Trophoblast cell (in vitro differentiated cells and primary cell): Measurements from ENCODE around the gene HTT.

Experiments
- DNase-seq, 2 donors: peaks; one replicate each; pipeline ENCODE4 v3.0.0-alpha.2; 2016
- H2AFZ ChIP-seq: 2 replicates; pipeline ENCODE4 v1.6.1; 2013; ENCODE audit warnings: low read length, moderate library complexity, mild to moderate bottlenecking; ENCODE audit not compliant: insufficient read depth, poor library complexity
- H2AK5ac ChIP-seq: 2 replicates; pipeline ENCODE4 v1.6.1; 2013; ENCODE audit warnings: mild to moderate bottlenecking, low read length
- H2BK120ac ChIP-seq: 2 replicates; pipeline ENCODE4 v1.6.1; 2013; ENCODE audit warnings: low read length, mild to moderate bottlenecking, moderate library complexity; ENCODE audit not compliant: insufficient read depth, poor library complexity
- H2BK12ac ChIP-seq: 2 replicates; pipeline ENCODE4 v1.6.1; 2013; ENCODE audit warnings: mild to moderate bottlenecking, low read length, moderate library complexity
- H2BK5ac ChIP-seq: 2 replicates; pipeline ENCODE4 v1.6.1; 2013; ENCODE audit warnings: low read length, low read depth, moderate library complexity, mild to moderate bottlenecking; ENCODE audit not compliant: poor library complexity
- H3K14ac ChIP-seq: 2 replicates; pipeline ENCODE4 v1.6.1; 2013; ENCODE audit warnings: mild to moderate bottlenecking, low read length
- H3K18ac ChIP-seq: 2 replicates; pipeline ENCODE4 v1.6.1; 2013; ENCODE audit warnings: mild to moderate bottlenecking, low read length
- H3K23ac ChIP-seq: 2 replicates; pipeline ENCODE4 v1.6.1; 2013; ENCODE audit warnings: low read length
- H3K27ac ChIP-seq: 2 replicates; pipeline ENCODE4 v1.5.1; 2013; ENCODE audit warnings: low read depth, mild to moderate bottlenecking, inconsistent platforms, low read length, moderate library complexity
- H3K27me3 ChIP-seq: 2 replicates; pipeline ENCODE4 v1.6.1; 2013; ENCODE audit warnings: inconsistent platforms, mild to moderate bottlenecking, low read length, moderate library complexity; ENCODE audit not compliant: insufficient read depth
- H3K36me3 ChIP-seq, 2 experiments: 1 replicate in 1 of 2; 2 replicates in 1 of 2; pipeline ENCODE4 v1.6.1; 2013; ENCODE audit warnings: low read length in 2 of 2, mild to moderate bottlenecking in 2 of 2, moderate library complexity in 1 of 2; ENCODE audit not compliant: insufficient read depth in 2 of 2, control insufficient read depth in 1 of 2
- H3K4ac ChIP-seq: 2 replicates; pipeline ENCODE4 v1.6.1; 2013; ENCODE audit warnings: low read depth, mild to moderate bottlenecking, low read length, moderate library complexity
- H3K4me1 ChIP-seq, 2 experiments: 1 replicate in 1 of 2; 2 replicates in 1 of 2; pipeline ENCODE4 v1.6.1; 2013; ENCODE audit warnings: low read length in 2 of 2, mild to moderate bottlenecking in 2 of 2, moderate library complexity in 1 of 2; ENCODE audit not compliant: insufficient read depth in 2 of 2, control insufficient read depth in 1 of 2
- H3K4me2 ChIP-seq: 2 replicates; pipeline ENCODE4 v1.6.1; 2013; ENCODE audit warnings: inconsistent platforms, mild to moderate bottlenecking, low read length, moderate library complexity
- H3K4me3 ChIP-seq: 2 replicates; pipeline ENCODE4 v1.5.1; 2013; ENCODE audit warnings: mild to moderate bottlenecking, low read depth, low read length, inconsistent platforms
- H3K79me1 ChIP-seq: one replicate; pipeline ENCODE4 v1.6.1; 2013; ENCODE audit warnings: low read length
- H3K79me2 ChIP-seq: 2 replicates; pipeline ENCODE4 v1.6.1; 2013; ENCODE audit warnings: low read length, mild to moderate bottlenecking; ENCODE audit not compliant: control insufficient read depth, insufficient read depth, poor library complexity
- H3K9ac ChIP-seq: 2 replicates; pipeline ENCODE4 v1.6.1; 2013; ENCODE audit warnings: mild to moderate bottlenecking, low read length
- H3K9me3 ChIP-seq: 2 replicates; pipeline ENCODE4 v1.6.1; 2013; ENCODE audit warnings: low read depth, mild to moderate bottlenecking, control low read depth, inconsistent platforms, low read length; ENCODE audit not compliant: insufficient read depth
- H4K12ac ChIP-seq: 2 replicates; pipeline ENCODE4 v1.6.1; 2013; ENCODE audit warnings: low read depth, mild to moderate bottlenecking, low read length, moderate library complexity
- H4K8ac ChIP-seq: 2 replicates; pipeline ENCODE4 v1.6.1; 2013; ENCODE audit warnings: low read depth, mild to moderate bottlenecking, low read length, moderate library complexity
- H4K91ac ChIP-seq: one replicate; pipeline ENCODE4 v1.6.1; 2013; ENCODE audit warnings: low read depth, mild to moderate bottlenecking, low read length, moderate library complexity
- WGBS: extraction: QIAGEN DNeasy Blood & Tissue Kit; methylation state at CpG from one replicate; pipeline ENCODE4 v1.1.7; 2013; ENCODE audit warnings: missing lambda C conversion rate; ENCODE audit not compliant: insufficient read length, insufficient coverage; ENCODE audit errors: extremely low coverage; 5-methylcytosine and 5-hydroxymethylcytosine counted together

Gene HTT

DNA sequence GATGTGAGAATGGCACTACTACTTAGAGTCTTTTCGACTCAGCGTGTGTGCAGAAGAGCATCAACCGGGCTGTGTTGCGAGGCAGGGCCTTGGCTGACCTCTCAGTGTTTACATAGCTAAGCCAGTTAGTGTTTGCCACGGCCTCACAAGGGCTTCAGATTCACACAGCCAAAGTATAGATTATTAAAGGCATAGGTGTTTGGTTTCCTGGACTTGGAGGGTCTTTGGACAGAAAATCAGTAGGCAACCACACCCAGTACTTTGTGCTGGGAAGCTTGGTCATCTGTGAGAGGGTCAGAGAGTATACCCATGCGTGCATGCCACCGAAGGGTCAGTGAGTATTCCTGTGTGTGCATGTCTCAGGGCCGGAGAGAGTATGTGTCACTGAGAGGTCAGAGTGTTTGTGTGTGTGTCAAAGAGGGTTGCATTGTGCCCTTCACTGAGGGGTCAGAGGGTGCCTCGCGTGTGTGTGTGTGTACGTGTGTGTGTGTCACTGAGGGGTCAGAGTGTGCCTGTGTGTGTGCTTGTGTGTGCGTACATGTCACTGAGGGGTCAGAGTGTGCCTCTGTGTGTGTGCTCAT is 104.7 kb downstream of the HTT start:
- Histone ChIP-seq H2BK12ac (no peak overlapping the region), H2AK5ac (no peak overlapping the region), H2BK5ac (no peak overlapping the region), H3K79me1 (no peaks in the 10 kb centered on the region), H3K9ac (no peak overlapping the region), H3K4ac (no peak overlapping the region), H3K4me1 (no peaks in the 10 kb centered on the region), H3K79me2 (no peaks in the 10 kb centered on the region), H3K18ac (no peak overlapping the region), H2AFZ (no peak overlapping the region), H3K23ac (peak overlapping the region; percentile 49), H3K9me3 (peaks cover 4% of the 10 kb centered on the region), H3K14ac (no peak overlapping the region), H2BK120ac (no peak overlapping the region), H4K8ac (no peak overlapping the region), H3K27me3 (no peaks in the 10 kb centered on the region), H3K4me3 (no peak overlapping the region), H4K91ac (no peak overlapping the region), H3K4me2 (no peak overlapping the region), H3K27ac (no peak overlapping the region), H3K36me3 (peaks cover 36 to 57% of the 10 kb centered on the region in 2 experiments), H4K12ac (no peak overlapping the region)
- no peak for DNase-seq
- WGBS, result no CpG with 5 or more reads among the region's 12 CpGs

DNA sequence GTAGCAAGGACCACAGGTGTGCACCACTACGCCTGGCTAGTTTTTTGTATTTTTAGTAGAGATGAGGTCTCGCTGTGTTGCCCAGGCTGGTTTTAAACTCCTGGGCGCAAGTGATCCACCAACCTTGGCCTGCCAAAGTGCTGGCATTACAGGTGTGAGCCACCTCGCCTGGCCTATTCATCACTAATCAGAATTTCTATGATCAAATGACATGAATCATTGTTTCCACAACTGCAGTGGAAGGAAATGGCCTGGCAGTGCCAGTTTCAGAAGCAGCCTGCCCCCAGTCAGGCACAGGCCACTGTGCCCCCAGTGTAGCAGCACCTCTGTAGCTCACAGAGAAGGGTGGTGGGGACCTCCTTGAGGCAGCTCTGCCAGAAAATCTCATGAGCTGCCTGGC is 108.5 kb downstream of the HTT start:
- H4K8ac ChIP-seq, result no peak overlapping the region
- H2AFZ ChIP-seq, result no peak overlapping the region
- peaks cover 40 to 53% of the 10 kb centered on the region in 2 experiments for H3K36me3 ChIP-seq
- H3K27ac ChIP-seq, result no peak overlapping the region
- no peaks in the 10 kb centered on the region for H3K79me1 ChIP-seq
- H3K9ac ChIP-seq, result no peak overlapping the region
- no peak overlapping the region for H3K14ac ChIP-seq
- H2BK120ac ChIP-seq, result no peak overlapping the region
- no peak overlapping the region for H4K12ac ChIP-seq
- H2AK5ac ChIP-seq, result no peak overlapping the region
- H3K4me1 ChIP-seq, result no peaks in the 10 kb centered on the region
- H3K9me3 ChIP-seq, result peaks cover 4% of the 10 kb centered on the region
- H3K27me3 ChIP-seq, result no peaks in the 10 kb centered on the region
- H3K4ac ChIP-seq, result no peak overlapping the region
- H3K23ac ChIP-seq, result no peak overlapping the region
- H3K18ac ChIP-seq, result no peak overlapping the region
- peak overlapping the region; percentile 45 for H3K4me3 ChIP-seq
- H3K4me2 ChIP-seq, result no peak overlapping the region
- no CpG with 5 or more reads among the region's 4 CpGs for WGBS
- H3K79me2 ChIP-seq, result no peaks in the 10 kb centered on the region
- no peak overlapping the region for H2BK12ac ChIP-seq
- no peak for DNase-seq
- H4K91ac ChIP-seq, result no peak overlapping the region
- no peak overlapping the region for H2BK5ac ChIP-seq

DNA sequence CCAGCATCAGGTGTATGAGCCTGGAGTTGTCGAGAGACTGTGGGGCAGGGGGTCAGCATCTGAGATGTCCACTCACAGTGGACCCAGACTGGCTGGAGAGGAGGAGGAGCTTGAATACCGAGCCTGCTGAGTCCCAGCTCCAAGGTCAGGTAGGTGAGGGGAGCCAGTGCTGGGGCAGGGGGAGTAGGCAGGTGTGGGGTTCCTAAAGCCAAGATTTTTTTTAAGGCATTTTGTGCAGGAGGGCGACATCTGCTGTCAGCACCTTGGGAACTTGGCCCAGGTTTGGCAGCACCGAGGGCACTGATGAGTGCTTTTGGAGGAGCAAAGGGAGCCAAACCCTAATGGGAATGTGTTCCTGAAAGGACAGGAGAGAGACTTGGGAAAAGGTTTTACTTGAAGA is 110.2 kb downstream of the HTT start:
- Histone ChIP-seq H2AFZ (no peak overlapping the region), H3K9ac (peak overlapping the region; percentile 14), H3K27ac (no peak overlapping the region), H2BK120ac (no peak overlapping the region), H4K91ac (no peak overlapping the region), H3K4me1 (no peaks in the 10 kb centered on the region), H3K36me3 (peaks cover 40 to 55% of the 10 kb centered on the region in 2 experiments), H2BK12ac (no peak overlapping the region), H2BK5ac (no peak overlapping the region), H3K14ac (no peak overlapping the region), H2AK5ac (no peak overlapping the region), H3K18ac (no peak overlapping the region), H4K12ac (no peak overlapping the region), H3K27me3 (no peaks in the 10 kb centered on the region), H3K9me3 (no peaks in the 10 kb centered on the region), H3K4me3 (no peak overlapping the region), H4K8ac (no peak overlapping the region), H3K79me1 (no peaks in the 10 kb centered on the region), H3K23ac (no peak overlapping the region), H3K4me2 (no peak overlapping the region), H3K79me2 (no peaks in the 10 kb centered on the region), H3K4ac (no peak overlapping the region)
- WGBS, result no CpG with 5 or more reads among the region's 4 CpGs
- DNase-seq, result no peak

DNA sequence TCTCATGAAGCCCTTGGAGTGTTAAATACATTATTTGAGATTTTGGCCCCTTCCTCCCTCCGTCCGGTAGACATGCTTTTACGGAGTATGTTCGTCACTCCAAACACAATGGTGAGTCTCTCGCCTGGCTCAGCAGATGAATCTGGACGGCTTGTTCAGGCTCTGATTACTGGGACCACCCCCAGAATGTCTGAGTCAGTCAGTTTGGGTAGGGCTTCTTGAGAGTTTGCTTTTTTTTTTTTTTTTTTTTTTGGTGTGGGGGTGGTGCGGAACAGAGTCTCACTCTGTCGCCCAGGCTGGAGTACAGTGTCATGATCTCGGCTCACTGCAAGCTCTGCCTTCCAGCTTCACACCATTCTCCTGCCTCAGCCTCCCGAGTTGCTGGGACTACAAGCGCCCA is 112.1 kb downstream of the HTT start:
- no peak overlapping the region for H2AFZ ChIP-seq
- H3K18ac ChIP-seq, result no peak overlapping the region
- no peak overlapping the region for H3K4ac ChIP-seq
- no peak for DNase-seq
- no peak overlapping the region for H2AK5ac ChIP-seq
- no peak overlapping the region for H2BK12ac ChIP-seq
- no peak overlapping the region for H3K27ac ChIP-seq
- no peaks in the 10 kb centered on the region for H3K4me1 ChIP-seq
- H3K23ac ChIP-seq, result no peak overlapping the region
- no peaks in the 10 kb centered on the region for H3K79me2 ChIP-seq
- H3K36me3 ChIP-seq, result peaks cover 39 to 54% of the 10 kb centered on the region in 2 experiments
- no peak overlapping the region for H3K4me3 ChIP-seq
- no peak overlapping the region for H2BK120ac ChIP-seq
- H2BK5ac ChIP-seq, result no peak overlapping the region
- H3K79me1 ChIP-seq, result no peaks in the 10 kb centered on the region
- H4K12ac ChIP-seq, result no peak overlapping the region
- H3K4me2 ChIP-seq, result no peak overlapping the region
- no peak overlapping the region for H3K14ac ChIP-seq
- no peaks in the 10 kb centered on the region for H3K27me3 ChIP-seq
- no peak overlapping the region for H4K91ac ChIP-seq
- no CpG with 5 or more reads among the region's 11 CpGs for WGBS
- no peaks in the 10 kb centered on the region for H3K9me3 ChIP-seq
- H4K8ac ChIP-seq, result no peak overlapping the region
- H3K9ac ChIP-seq, result no peak overlapping the region
